Activated naive CD8-positive, alpha-beta T cell treated with anti-CD3 and anti-CD28 coated beads, Interleukin-2, amount 10 ng/mL, durations not matched to agents 7 days and 5 days (primary cell): ENCODE data around the gene DDIAS. TPM values are rescaled to one million over a fixed set of nuclear protein-coding genes. Genes with fewer than 3 reads are reported as not detected.

Source experiments
- ATAC-seq: fragments of 150-1000 bp; cut with Tn5 transposase; one replicate; pipeline ENCODE4 v1.10.0; 2021; ENCODE audit warnings: low read depth, moderate library complexity
- POLR2A ChIA-PET: fragments of 350-600 bp; sonication (Branson Sonifier 250); formaldehyde crosslinking; loops from one replicate; lab custom pipeline; 2021; ENCODE audit warnings: antibody characterized with exemption; lab: Charles Lee
- DNase-seq: peaks from one replicate; pipeline ENCODE4 v3.0.0; 2021
- H3K27ac Mint-ChIP-seq: one replicate; pipeline ENCODE4 v1.8.0; 2022; ENCODE audit warnings: mild to moderate bottlenecking, mixed read lengths
- H3K27me3 Mint-ChIP-seq: one replicate; pipeline ENCODE4 v1.8.0; 2022; ENCODE audit warnings: mild to moderate bottlenecking, moderate library complexity, mixed read lengths
- H3K36me3 Mint-ChIP-seq: one replicate; pipeline ENCODE4 v1.8.0; 2021; ENCODE audit warnings: mild to moderate bottlenecking, mixed read lengths
- H3K4me1 Mint-ChIP-seq: one replicate; pipeline ENCODE4 v1.8.0; 2021; ENCODE audit warnings: mixed read lengths
- H3K4me3 Mint-ChIP-seq: one replicate; pipeline ENCODE4 v1.8.0; 2022; ENCODE audit warnings: mild to moderate bottlenecking, moderate library complexity, mixed read lengths
- H3K9me3 Mint-ChIP-seq: one replicate; pipeline ENCODE4 v1.8.0; 2021; ENCODE audit warnings: mixed read lengths
- total RNA-seq, 2 experiments: library from RNA; stranded (reverse); gene quantifications; one replicate each; pipeline ENCODE4 v1.2.3, GENCODE V29; 2021

The DDIAS gene
- total RNA-seq, 2 experiments from 2014 or later: 8.8 to 10.6 TPM

DNA sequence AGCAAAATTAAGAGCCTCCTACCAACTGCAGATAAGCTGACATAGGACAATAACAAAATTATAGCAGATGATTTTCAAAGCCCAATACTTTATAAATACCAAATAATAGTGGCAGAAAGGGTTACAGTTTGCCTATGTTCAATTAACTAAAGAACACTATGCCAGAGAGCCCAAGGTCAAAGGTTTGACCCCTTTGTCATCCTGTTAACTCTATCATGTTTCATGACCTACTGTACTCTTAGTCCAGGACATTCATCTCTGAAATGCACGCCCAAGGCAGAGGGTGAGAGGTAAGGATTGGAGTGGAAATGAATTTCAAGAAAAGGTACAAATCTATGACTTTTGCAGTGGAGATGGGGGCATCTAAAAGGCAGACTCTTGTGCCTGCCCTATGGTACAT is 70.6 kb downstream of the DDIAS start:
- Mint-ChIP-seq H3K27me3 (no peaks in the 10 kb centered on the region), H3K4me1 (peaks cover 18% of the 10 kb centered on the region), H3K36me3 (peaks cover 15% of the 10 kb centered on the region)

DNA sequence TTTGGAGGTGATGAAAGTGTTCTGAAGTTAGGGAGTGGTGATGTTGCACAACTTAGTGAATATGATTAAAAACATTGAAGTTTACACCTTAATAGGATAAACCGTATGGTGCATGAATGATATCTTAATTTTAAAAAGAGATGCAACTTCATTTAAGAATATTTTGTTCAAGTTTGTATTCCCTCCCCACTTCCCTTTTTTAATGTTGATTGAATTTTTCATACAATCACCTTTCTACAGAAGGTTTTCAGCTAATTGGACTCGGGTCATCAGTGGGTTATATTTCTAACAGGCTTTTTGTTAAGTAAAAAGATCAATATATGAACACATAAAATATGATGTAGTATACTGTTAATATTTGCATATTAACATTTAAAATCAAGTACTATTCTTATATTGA is 72.6 kb downstream of the DDIAS start:
- Mint-ChIP-seq H3K9me3 (peaks cover 2% of the 10 kb centered on the region), H3K27me3 (no peaks in the 10 kb centered on the region), H3K27ac (no peak overlapping the region), H3K4me3 (no peak overlapping the region), H3K36me3 (peaks cover 12% of the 10 kb centered on the region), H3K4me1 (peaks cover 30% of the 10 kb centered on the region)
- no peak for ATAC-seq
- POLR2A ChIA-PET: no interaction called here
- DNase-seq: no peak

More for the DNA sequence above, 70.6 kb downstream of the DDIAS start:
- Mint-ChIP-seq H3K9me3 (peaks cover 5% of the 10 kb centered on the region), H3K4me3 (peak overlapping the region; percentile 83), H3K27ac (peak overlapping the region; percentile 81)
- DNase-seq (no peak), ATAC-seq (no peak)
- POLR2A ChIA-PET: interaction anchor here (1.1 to 2.4 kb wide), 4 partner anchors 12 to 185 kb away, joined by 3 to 13 read pairs (median 8); partner anchors contain the start of gene PCF11

DNA sequence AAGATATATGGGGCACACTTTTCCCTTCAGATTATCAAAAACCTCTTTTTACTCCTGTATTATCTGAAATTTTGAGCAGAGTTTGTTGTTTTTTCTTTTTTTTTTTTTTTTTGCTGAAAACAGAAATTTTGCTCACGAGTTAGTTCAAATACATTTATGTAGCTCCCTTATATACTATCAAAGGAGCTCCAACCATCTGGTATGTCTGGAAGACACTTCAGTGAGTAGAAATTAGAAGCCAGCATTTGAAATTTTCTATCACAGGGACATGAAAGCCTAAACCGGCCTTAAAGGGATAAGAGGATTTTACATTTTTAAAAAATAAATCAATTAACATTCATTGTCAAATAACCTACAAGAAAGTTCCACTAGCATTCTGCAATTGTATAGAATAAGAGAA is 73.3 kb downstream of the DDIAS start:
- ATAC-seq (no peak), DNase-seq (no peak)
- Mint-ChIP-seq H3K9me3 (peaks cover 2% of the 10 kb centered on the region), H3K4me1 (peaks cover 31% of the 10 kb centered on the region), H3K27me3 (no peaks in the 10 kb centered on the region), H3K4me3 (no peak overlapping the region), H3K27ac (no peak overlapping the region), H3K36me3 (peaks cover 15% of the 10 kb centered on the region)
- POLR2A ChIA-PET: interaction anchor here (0.7 kb wide), 1 partner anchor 17 kb away, joined by 3 read pairs; no protein-coding TSS in a partner anchor

- DNase-seq: no peak
- H3K36me3 Mint-ChIP-seq: peaks cover 18% of the 10 kb centered on the region
- POLR2A ChIA-PET: no interaction called here
- H3K27ac Mint-ChIP-seq: no peak overlapping the region
- peaks cover 31% of the 10 kb centered on the region for H3K4me1 Mint-ChIP-seq
- peaks cover 2% of the 10 kb centered on the region for H3K9me3 Mint-ChIP-seq
- H3K4me3 Mint-ChIP-seq: no peak overlapping the region
- no peaks in the 10 kb centered on the region for H3K27me3 Mint-ChIP-seq
- ATAC-seq: no peak
Measured at GRCh38 chr11:82975882-82976281, 74.3 kb downstream of the DDIAS start.

GRCh38 chr11:82976786-82977185 is 75.2 kb downstream of the DDIAS start:
- peaks cover 20% of the 10 kb centered on the region for H3K36me3 Mint-ChIP-seq
- no peak for ATAC-seq

GRCh38 chr11:82978422-82979099 is 77.0 kb downstream of the DDIAS start:
- Mint-ChIP-seq H3K27ac (no peak overlapping the region), H3K9me3 (no peaks in the 10 kb centered on the region)
- no peak for DNase-seq

More at GRCh38 chr11:82976786-82977185, 75.2 kb downstream of the DDIAS start:
- Mint-ChIP-seq H3K4me1 (peaks cover 25% of the 10 kb centered on the region), H3K27me3 (no peaks in the 10 kb centered on the region), H3K9me3 (no peaks in the 10 kb centered on the region), H3K4me3 (no peak overlapping the region), H3K27ac (no peak overlapping the region)
- POLR2A ChIA-PET: no interaction called here
- no peak for DNase-seq

GRCh38 chr11:82979824-82980223 is 78.3 kb downstream of the DDIAS start:
- ATAC-seq (no peak), DNase-seq (no peak)
- H3K27ac Mint-ChIP-seq: no peak overlapping the region
- POLR2A ChIA-PET: no interaction called here
- peaks cover 30% of the 10 kb centered on the region for H3K36me3 Mint-ChIP-seq
- H3K9me3 Mint-ChIP-seq: no peaks in the 10 kb centered on the region
- H3K27me3 Mint-ChIP-seq: no peaks in the 10 kb centered on the region
- peaks cover 19% of the 10 kb centered on the region for H3K4me1 Mint-ChIP-seq
- H3K4me3 Mint-ChIP-seq: no peak overlapping the region

More at GRCh38 chr11:82978422-82979099, 77.0 kb downstream of the DDIAS start:
- peak; percentile 88 for ATAC-seq
- Mint-ChIP-seq H3K4me1 (peaks cover 21% of the 10 kb centered on the region), H3K27me3 (no peaks in the 10 kb centered on the region), H3K4me3 (peak overlapping the region; percentile 2), H3K36me3 (peaks cover 25% of the 10 kb centered on the region)
- POLR2A ChIA-PET: interaction anchor here (1.2 kb wide), 1 partner anchor 77 kb away, joined by 3 read pairs; the partner anchor contains the start of gene DDIAS

DNA sequence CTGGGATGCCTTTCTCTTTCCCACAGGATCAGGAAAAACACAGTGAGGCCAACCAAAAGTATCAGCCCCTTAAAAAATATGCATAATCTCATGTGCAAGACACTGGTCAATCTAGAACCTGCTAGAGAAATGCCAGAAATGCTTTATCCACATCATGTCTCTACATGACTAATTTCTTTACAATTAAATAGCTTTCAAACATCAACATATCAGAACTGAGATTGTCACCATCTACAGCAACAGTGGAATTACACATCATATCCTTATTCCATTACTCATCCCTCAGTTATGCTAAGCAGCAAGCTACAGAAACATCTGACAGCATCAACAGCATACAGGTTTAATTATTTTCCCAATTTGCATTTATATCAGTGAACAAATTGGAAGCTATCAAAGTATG is 78.8 kb downstream of the DDIAS start:
- ATAC-seq (no peak), DNase-seq (no peak)
- H3K4me1 Mint-ChIP-seq: peaks cover 19% of the 10 kb centered on the region
- H3K36me3 Mint-ChIP-seq: peaks cover 31% of the 10 kb centered on the region
- no peak overlapping the region for H3K27ac Mint-ChIP-seq
- no peaks in the 10 kb centered on the region for H3K9me3 Mint-ChIP-seq
- H3K4me3 Mint-ChIP-seq: no peak overlapping the region
- POLR2A ChIA-PET: no interaction called here
- no peaks in the 10 kb centered on the region for H3K27me3 Mint-ChIP-seq

DNA sequence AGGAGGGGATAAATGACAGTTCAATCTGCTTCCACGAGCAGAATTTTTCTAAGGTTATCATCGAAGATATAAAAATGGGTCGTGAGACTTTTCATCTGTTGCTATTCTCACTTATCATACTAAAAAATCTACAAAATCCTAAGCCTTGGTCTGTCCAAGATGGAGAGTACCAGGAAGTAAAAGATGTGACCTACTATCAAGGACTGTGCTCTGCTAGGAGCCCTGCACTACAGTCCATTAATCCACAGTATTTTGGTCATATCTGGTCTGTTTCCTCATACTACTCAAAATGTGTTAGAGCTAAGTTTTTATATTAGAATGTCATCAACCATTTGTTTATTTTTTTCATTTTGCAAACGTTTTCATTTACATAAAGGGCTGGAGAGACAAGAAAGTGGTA is 79.4 kb downstream of the DDIAS start:
- POLR2A ChIA-PET: no interaction called here
- H3K36me3 Mint-ChIP-seq: peaks cover 32% of the 10 kb centered on the region
- H3K27ac Mint-ChIP-seq: no peak overlapping the region
- DNase-seq (no peak), ATAC-seq (no peak)
- H3K27me3 Mint-ChIP-seq: no peaks in the 10 kb centered on the region
- no peak overlapping the region for H3K4me3 Mint-ChIP-seq
- peaks cover 19% of the 10 kb centered on the region for H3K4me1 Mint-ChIP-seq
- no peaks in the 10 kb centered on the region for H3K9me3 Mint-ChIP-seq

- ATAC-seq (no peak), DNase-seq (no peak)
- Mint-ChIP-seq H3K4me1 (peaks cover 19% of the 10 kb centered on the region), H3K9me3 (no peaks in the 10 kb centered on the region), H3K4me3 (no peak overlapping the region), H3K36me3 (peaks cover 31% of the 10 kb centered on the region), H3K27me3 (no peaks in the 10 kb centered on the region), H3K27ac (no peak overlapping the region)
- POLR2A ChIA-PET: no interaction called here
Measured at GRCh38 chr11:82981852-82982251, 80.3 kb downstream of the DDIAS start.

Other genes with a start within 250 kb of the DDIAS start
- not detected for gene FAM181B, start 167.9 kb upstream of the DDIAS start, total RNA-seq
- 10 to 100 TPM; 21.3 to 25.6 TPM for gene PRCP, start 1.3 kb upstream of the DDIAS start, total RNA-seq
- 10 to 100 TPM; 11.9 to 14.3 TPM for gene RAB30, start 170.2 kb downstream of the DDIAS start, total RNA-seq